SK-N-MC (cell line): ENCODE results near the gene ABTB2.

Source experiments
- EZH2 ChIP-seq: fragments of 200-600 bp; sonication (generic); IDR thresholded peaks from one replicate; pipeline ENCODE4 v1.6.1; 2017; ENCODE audit warnings: antibody characterized with exemption
- FOXP2 ChIP-seq: optimal IDR thresholded peaks from 2 replicates; pipeline ENCODE3; 2011; ENCODE audit warnings: mild to moderate bottlenecking, moderate library complexity; ENCODE audit not compliant: insufficient read depth; ENCODE audit errors: extremely low read length, control extremely low read depth
- POLR2AphosphoS5 ChIP-seq: IDR thresholded peaks from 2 replicates; pipeline ENCODE4 v1.6.1; 2012; ENCODE audit warnings: mild to moderate bottlenecking, low read depth, low read length, borderline replicate concordance

- no peak for TF ChIP-seq POLR2AphosphoS5
- no peak for TF ChIP-seq EZH2
- no peak for TF ChIP-seq FOXP2
Observed at GRCh38 chr11:34284811-34285481, 72.9 kb downstream of the ABTB2 start.
